GM18498 (cell line): ENCODE results near the gene SUSD1.
"Not testable (repeated sequence)": the region's sequence is repeated elsewhere in the genome, so short reads cannot be mapped to it uniquely, and the experiment has no call there.

ENCODE experiments used
- ATAC-seq: cut with Tn5 transposase; IDR thresholded peaks from one replicate; pipeline ENCODE4 v1.9.1; 2021; ENCODE audit warnings: mild to moderate bottlenecking, moderate library complexity; ENCODE audit not compliant: unreplicated experiment

The SUSD1 gene

GRCh38 chr9:112104401-112104800 is 70.7 kb downstream of the SUSD1 start:
- no peak for ATAC-seq

GRCh38 chr9:112103405-112103804 is 71.7 kb downstream of the SUSD1 start:
- ATAC-seq, result no peak

GRCh38 chr9:112097712-112098688 is 77.1 kb downstream of the SUSD1 start:
- ATAC-seq, result no peak

- ATAC-seq, result no peak
Observed at GRCh38 chr9:112094948-112095681, 80.0 kb downstream of the SUSD1 start.

- no peak for ATAC-seq
Observed at GRCh38 chr9:112094241-112094640, 80.9 kb downstream of the SUSD1 start.

GRCh38 chr9:112093870-112094216 is 81.3 kb downstream of the SUSD1 start:
- no peak for ATAC-seq

GRCh38 chr9:112093147-112093869 is 81.8 kb downstream of the SUSD1 start:
- no peak for ATAC-seq

- no peak for ATAC-seq
Observed at GRCh38 chr9:112091810-112092209, 83.3 kb downstream of the SUSD1 start.

- ATAC-seq, result no peak
Observed at GRCh38 chr9:112087506-112087905, 87.6 kb downstream of the SUSD1 start.

- ATAC-seq, result no peak
Observed at GRCh38 chr9:112086627-112087026, 88.5 kb downstream of the SUSD1 start.

GRCh38 chr9:112084907-112085306 is 90.2 kb downstream of the SUSD1 start:
- ATAC-seq, result no peak

GRCh38 chr9:112084334-112084733 is 90.8 kb downstream of the SUSD1 start:
- ATAC-seq, result no peak

GRCh38 chr9:112081918-112082729 is 93.0 kb downstream of the SUSD1 start:
- no peak for ATAC-seq

GRCh38 chr9:112080831-112081542 is 94.1 kb downstream of the SUSD1 start:
- no peak for ATAC-seq

GRCh38 chr9:112078432-112078831 is 96.7 kb downstream of the SUSD1 start:
- ATAC-seq, result peak; percentile 73

GRCh38 chr9:112076814-112077213 is 98.3 kb downstream of the SUSD1 start:
- ATAC-seq, result no peak

GRCh38 chr9:112075009-112075378 is 100.1 kb downstream of the SUSD1 start:
- no peak for ATAC-seq

GRCh38 chr9:112074250-112075008 is 100.7 kb downstream of the SUSD1 start:
- no peak for ATAC-seq

GRCh38 chr9:112073639-112074173 is 101.4 kb downstream of the SUSD1 start:
- not testable (repeated sequence) for ATAC-seq
